Stimulated activated naive CD4-positive, alpha-beta T cell (primary cell): ENCODE data around the gene RMRP.
A peak's percentile ranks its signal among the peaks of the same experiment; 100 is the strongest.

Experiments
- DNase-seq, 6 experiments: peaks; one replicate each; lab custom pipeline; 2025; lab: John Stamatoyannopoulos, UW

Gene RMRP

GRCh38 chr9:35657546-35658136 lies at the start of gene RMRP:
RMRP (minus strand) TSS chr9:35658019.
- DNase-seq: peak; percentile 77 to 99 (median 88)

DNA sequence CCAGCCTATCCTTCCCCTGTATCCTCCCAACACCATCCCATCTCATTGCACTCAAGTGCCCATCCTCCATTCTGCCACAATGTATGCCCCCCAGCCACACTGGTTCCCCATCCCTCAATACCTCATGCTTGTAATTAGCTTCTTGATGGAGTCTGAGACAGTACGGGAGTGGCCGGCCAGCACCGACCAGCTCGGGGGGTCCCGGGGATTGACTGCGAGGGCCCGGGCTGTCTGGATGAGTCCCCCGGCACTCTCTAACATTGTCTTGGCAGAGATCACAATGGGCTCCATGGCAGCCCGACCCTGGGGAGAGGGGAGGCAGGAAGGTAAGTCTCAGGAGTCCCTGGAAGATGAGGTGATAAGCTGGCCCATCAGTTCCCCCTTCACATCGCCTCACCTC lies 49.1 kb upstream of the RMRP start:
- no peak for DNase-seq

DNA sequence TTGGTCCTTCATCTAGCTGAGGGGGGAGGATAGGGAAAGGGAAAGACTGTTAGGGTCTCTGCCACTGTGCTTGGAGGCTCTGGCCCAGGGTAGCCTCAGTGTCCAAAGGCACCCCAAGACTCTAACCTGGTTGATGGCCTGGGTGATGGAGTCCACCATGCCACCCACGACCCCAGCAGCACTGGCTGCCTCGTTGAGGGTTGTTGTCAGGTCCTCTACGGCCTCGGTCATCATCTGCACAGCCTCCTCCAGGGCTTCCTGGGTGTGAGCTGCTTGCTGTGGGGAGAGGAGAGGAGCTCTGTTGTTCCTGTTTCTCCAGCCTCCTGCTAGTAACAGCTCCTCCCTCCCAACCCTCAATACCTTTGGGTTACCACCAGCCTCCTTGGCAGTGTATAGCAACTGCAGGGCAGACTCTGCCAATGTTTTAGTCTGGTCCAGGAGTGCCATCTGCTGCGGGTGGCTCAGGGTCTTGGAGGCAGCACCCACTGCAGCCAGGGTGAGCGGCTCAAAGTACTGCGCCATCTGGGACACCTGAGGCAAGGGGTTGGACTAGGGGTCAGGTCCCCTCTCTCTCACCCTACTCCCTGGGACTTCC lies 48.1 kb upstream of the RMRP start:
- DNase-seq: no peak

GRCh38 chr9:35705372-35705771 lies 47.6 kb upstream of the RMRP start:
- no peak for DNase-seq

GRCh38 chr9:35703906-35704672 lies 46.3 kb upstream of the RMRP start:
- no peak for DNase-seq

- no peak for DNase-seq
Observed at GRCh38 chr9:35702696-35703095, 44.9 kb upstream of the RMRP start.

GRCh38 chr9:35700942-35701341 lies 43.1 kb upstream of the RMRP start:
- no peak for DNase-seq

DNA sequence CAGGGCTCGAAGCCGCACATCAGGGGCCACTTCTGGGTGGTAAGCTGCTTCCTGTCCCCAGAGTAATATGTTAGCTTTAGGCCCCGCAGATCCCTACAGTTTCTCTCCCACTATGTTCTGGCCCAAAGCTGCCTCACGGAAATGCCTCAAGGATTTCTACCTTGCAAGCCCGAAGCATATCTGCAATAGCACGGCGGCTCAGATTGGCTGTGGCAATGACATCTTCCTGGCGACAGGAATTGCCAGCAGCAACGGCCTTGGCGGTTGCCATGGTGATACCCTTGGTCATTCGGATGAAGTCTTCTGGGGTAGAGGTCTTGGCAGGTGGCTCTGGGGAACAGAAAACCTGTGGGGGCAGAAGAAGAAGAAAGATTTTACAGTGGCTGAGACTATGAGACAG lies 42.2 kb upstream of the RMRP start:
- DNase-seq: no peak

DNA sequence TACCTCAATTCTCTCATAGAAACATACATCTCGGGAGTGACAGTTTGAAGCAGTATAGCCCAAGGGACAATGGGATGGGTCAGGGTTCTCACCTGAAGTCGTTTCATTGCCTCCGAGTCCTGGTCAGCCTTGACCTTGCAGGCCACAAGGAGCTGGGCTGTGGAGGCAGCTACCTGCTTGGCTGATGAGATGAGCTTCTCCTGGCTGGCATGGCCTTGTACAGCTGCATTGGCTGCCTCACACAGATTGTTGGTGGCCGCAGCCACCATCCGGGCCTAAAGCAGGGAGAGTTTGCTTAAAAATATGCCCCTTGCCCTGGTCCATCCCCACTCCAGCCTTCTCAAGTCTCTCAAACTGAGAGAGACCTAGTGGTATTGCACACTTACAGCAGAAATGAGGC lies 40.4 kb upstream of the RMRP start:
- no peak for DNase-seq

DNA sequence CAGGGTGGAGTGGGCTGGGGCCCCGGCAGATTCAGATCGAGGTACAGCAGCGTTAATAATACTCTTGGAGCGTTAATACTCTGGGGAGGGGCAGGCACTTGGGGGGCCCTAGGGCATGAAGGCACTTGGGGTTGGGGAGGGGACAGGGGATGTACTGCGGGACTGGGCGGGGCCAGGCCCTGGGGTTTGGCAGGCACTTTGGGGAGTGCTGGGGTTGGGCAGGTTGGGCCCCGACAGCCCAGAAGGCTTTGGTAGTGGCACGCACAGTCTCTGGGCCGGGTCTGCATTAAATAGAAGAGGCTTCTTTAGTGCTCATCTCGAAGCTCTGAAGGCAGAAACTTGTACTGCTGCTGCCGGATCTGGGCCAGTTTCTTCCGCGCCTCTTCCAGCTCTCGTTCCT lies 39.7 kb upstream of the RMRP start:
- no peak for DNase-seq

DNA sequence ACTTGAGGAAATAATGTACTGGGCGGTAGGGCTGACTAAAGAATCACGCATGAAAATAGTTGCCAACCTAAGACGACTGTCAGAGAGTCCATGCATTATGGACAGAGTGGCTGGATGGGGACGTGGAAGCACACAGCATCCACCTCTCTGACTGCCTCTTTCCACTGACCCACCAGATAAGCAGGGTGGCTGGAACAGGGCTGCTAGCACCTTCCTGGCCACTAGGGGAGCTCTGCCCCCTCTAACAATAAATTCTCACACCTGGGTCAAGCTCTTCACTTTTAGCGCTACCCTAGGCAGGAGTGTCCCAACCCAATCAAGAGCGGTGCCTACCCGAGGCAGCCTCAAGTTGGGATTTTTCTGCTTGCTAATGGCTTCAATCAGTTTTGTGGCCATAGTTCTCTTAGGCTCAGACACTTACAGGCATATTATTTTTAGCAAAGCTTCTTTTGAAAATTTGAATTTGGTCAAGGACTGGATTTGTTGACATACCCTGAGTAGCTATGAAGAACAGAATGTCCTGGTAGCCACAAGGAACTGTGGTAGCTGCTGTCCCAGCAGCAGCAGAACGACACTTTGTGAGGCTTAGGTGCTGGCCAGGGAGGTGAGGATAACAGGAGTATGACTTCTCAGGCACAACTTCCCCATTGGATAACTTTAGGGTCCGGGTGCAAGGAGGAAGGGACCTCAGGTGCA lies 38.8 kb upstream of the RMRP start:
- DNase-seq: peak; percentile 7 to 54 (median 31)

DNA sequence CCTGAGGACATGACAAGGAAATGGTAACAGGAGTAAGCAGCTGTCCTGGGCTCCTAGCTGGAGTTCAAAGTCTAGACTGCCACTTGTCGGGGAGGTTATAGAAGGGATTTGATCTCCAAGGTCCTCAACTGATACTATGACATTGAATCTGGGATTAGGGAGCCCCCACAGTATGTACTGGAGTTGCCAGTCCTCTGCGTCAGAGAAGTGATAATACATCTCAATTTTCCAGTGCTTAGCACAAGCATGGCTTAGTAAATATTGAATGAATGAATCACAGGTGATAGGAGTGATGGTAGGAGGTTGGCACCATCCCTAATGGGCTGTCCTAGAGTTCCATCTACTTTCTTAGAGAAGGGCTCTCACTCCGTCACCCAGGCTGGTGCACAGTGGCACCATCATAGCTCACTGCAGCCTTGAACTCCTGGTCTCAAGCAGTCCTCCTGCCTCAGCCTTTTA lies 38.2 kb upstream of the RMRP start:
- no peak for DNase-seq

GRCh38 chr9:35691757-35692301 lies 34.0 kb upstream of the RMRP start:
- no peak for DNase-seq

DNA sequence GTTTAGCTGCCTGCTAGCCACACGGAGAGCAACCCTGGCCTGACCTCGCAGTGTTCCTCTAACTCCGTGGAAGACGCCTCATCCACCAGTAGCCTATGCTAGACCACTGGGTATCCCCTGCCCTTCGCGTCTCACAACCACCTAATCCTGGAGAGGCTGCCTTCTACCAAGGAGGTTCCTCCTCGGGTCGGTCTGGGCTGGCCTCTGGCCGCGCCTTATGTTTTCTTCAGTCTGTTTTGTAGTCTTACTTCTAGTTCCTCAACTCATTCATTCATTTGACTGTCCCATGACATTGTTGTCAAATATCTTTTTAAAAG lies 33.5 kb upstream of the RMRP start:
- no peak for DNase-seq

DNA sequence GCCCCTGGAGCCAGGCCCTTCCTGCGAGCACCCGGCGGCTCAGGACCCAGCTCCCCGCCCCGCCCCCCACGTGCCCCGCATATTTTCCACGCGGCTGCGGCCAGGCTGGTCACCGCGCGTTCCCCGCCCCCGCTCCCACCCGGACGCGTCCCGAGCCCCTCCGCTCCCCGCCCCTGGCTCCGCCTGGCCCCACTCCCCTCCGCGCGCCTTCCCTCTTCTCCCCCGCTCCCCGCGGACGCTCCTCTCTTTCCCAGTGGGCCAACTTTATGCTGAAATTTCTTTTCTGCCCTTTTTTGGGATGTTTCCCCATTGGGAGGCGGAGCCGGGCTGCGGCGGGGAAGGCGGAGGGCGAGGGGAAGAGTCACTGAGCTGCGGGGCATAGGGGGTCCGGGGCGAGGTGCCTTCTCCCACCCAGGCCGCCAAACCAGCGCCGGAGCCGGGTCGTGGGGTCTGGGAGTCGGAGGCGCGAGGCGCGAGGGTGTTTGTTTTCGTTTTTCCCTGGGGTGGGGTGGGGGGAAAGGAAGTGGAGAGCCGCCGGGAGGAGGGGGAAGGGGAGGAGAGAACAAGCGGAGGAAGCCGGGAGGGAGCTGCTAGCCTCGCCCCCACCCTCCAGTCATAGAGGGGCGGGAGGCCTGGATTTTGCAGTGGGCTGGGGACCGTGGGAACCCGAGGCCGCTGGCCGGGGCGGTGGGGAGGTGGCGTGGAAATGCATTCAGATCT lies 33.0 kb upstream of the RMRP start:
- peak in 5 of 6 experiments; percentile 9 to 50 (median 31) for DNase-seq

GRCh38 chr9:35690294-35690613 lies 32.4 kb upstream of the RMRP start:
- DNase-seq: no peak

DNA sequence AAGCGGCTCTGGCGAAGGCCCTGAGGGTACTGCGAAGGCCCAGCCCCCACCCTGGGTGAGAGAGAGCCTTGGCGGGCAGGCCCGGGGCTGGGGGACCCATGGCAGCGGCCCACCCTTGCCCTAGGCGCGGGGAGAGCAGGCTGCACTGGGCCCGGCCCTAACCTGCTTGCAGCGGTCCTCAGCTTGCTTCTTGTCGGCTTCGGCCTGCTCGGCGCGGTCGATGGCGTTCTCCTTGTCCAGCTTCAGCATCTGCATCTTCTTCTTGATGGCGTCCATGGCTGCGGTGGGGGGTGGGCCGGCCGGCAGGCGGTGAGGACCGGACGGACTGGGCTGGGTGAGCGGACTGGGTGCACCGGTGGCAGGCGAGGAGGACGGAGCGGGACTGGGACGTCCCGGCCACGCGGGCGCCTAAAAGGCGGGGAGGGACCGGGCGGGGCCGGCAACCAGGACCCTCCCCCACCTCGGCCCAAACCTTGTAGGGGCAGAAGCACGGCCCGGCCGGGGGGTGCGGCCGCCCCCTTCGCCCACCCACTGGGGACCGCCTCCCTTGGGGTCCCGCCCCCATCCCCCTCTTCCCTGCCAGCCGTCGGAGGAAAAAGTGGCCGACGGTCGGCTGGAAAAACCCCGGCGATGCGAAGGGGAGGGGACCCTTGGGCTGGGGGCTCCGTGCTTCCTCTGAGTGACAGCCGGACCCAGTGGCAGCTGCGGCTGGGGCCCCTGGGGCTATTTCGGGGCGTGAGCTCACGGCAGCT lies 31.9 kb upstream of the RMRP start, which contains the start of gene TPM2:
Gene TPM2, minus strand, starts transcription at position 384 of the 752 bp plus-strand sequence. Its CDS starts 108 bp downstream, at position 276.
- no peak for DNase-seq

- no peak for DNase-seq
Observed at GRCh38 chr9:35688558-35689541, 31.0 kb upstream of the RMRP start.

DNA sequence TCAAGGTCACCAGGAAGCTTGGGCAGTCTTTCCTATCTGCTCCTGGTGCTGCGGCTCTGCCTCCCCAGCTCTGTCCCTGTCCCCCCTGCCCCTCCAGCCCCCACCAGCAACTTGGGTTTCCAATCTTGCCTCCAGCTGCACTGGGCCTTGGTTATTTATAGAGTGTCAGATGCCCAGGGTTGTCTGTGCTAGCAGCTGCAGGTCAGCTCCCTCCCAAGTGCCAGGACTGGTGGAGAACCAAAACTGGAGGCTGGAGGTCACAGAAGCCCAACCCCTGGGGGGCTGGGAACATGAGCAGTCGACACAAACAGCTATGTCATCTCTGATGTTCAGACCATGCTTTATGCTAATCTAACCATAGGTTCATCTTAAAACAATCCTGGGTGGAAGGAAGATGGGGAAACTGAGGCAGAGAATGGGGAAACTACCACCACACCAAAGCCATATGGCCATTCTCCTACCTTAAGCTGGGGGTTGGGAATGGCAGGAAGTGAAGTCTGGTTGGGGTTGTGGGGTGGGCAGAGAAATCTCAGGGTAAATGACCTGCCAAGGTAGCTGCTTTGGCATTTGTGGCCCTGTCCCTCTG lies 30.2 kb upstream of the RMRP start:
- no peak for DNase-seq

GRCh38 chr9:35687306-35687705 lies 29.5 kb upstream of the RMRP start:
- no peak for DNase-seq
